Measurements from ENCODE around the gene PITX1. TPM values are rescaled to one million over a fixed set of nuclear protein-coding genes. Genes with fewer than 3 reads are reported as not detected.

The PITX1 gene
- total and polyA plus RNA-seq, 4 donors, result 0.02 TPM; not detected in 3

- H3K27ac ChIP-seq (ENCODE audit: low read depth in 1 of 2, low read length in 2 of 2), result no peak overlapping the region
- H3K4me3 ChIP-seq (ENCODE audit: low read depth in 1 of 3, low read length in 3 of 3), result no peak overlapping the region
- H3K9ac ChIP-seq (ENCODE audit: low read depth in 1 of 2, low read length in 2 of 2), result no peak overlapping the region
- H3K4me1 ChIP-seq (ENCODE audit: control insufficient read depth in 4 of 4, insufficient read depth in 4 of 4, low read length in 3 of 4), result peaks cover under 1 to 7% (median under 1%) of the 10 kb centered on the region in 4 donors
- H3K36me3 ChIP-seq (ENCODE audit: control insufficient read depth in 4 of 4, insufficient read depth in 3 of 4, low read depth in 1 of 4, low read length in 3 of 4), result no peaks in the 10 kb centered on the region
- TF ChIP-seq GABPA (IDR thresholded peaks at IDR 0.05 in 1 of 2, conservative IDR thresholded peaks at IDR 0.05 in 1 of 2), result no peak
- TF ChIP-seq, protein P1, sequence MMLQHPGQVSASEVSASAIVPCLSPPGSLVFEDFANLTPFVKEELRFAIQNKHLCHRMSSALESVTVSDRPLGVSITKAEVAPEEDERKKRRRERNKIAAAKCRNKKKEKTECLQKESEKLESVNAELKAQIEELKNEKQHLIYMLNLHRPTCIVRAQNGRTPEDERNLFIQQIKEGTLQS (IDR thresholded peaks at IDR 0.05), result no peak
- no peak for TF ChIP-seq HNF4G (IDR thresholded peaks at IDR 0.05)
- no peak for TF ChIP-seq TAF1 (conservative IDR thresholded peaks at IDR 0.05)
- no peak for TF ChIP-seq EGR1 (IDR thresholded peaks at IDR 0.05; ENCODE audit: low read depth in 2 of 2)
- no peak for TF ChIP-seq JUND (IDR thresholded peaks at IDR 0.05)
- TF ChIP-seq YY1 (IDR thresholded peaks at IDR 0.05), result no peak
- no peak for TF ChIP-seq HNF4A (conservative IDR thresholded peaks at IDR 0.05)
- no peak for TF ChIP-seq SP1 (IDR thresholded peaks at IDR 0.05)
- TF ChIP-seq ZBTB33 (IDR thresholded peaks at IDR 0.05), result no peak
- no peak for TF ChIP-seq RAD21 (IDR thresholded peaks at IDR 0.05)
- TF ChIP-seq MAX (IDR thresholded peaks at IDR 0.05), result no peak
- no peak for TF ChIP-seq RXRA (IDR thresholded peaks at IDR 0.05)
- no peak for TF ChIP-seq NR2F2 (IDR thresholded peaks at IDR 0.05)
- TF ChIP-seq FOXA1 (IDR thresholded peaks at IDR 0.05), result no peak
- TF ChIP-seq, protein P2, sequence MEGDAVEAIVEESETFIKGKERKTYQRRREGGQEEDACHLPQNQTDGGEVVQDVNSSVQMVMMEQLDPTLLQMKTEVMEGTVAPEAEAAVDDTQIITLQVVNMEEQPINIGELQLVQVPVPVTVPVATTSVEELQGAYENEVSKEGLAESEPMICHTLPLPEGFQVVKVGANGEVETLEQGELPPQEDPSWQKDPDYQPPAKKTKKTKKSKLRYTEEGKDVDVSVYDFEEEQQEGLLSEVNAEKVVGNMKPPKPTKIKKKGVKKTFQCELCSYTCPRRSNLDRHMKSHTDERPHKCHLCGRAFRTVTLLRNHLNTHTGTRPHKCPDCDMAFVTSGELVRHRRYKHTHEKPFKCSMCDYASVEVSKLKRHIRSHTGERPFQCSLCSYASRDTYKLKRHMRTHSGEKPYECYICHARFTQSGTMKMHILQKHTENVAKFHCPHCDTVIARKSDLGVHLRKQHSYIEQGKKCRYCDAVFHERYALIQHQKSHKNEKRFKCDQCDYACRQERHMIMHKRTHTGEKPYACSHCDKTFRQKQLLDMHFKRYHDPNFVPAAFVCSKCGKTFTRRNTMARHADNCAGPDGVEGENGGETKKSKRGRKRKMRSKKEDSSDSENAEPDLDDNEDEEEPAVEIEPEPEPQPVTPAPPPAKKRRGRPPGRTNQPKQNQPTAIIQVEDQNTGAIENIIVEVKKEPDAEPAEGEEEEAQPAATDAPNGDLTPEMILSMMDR (IDR thresholded peaks at IDR 0.05; ENCODE audit: low read depth, low read length, missing input control), result no peak
- TF ChIP-seq REST (IDR thresholded peaks at IDR 0.05), result no peak
- no peak for TF ChIP-seq FOXA2 (IDR thresholded peaks at IDR 0.05)
- DNase-seq (ENCODE audit: low spot score), result no peak
- peaks cover 0 to 15% (median 5%) of the 10 kb centered on the region in 4 donors for H3K9me3 ChIP-seq (ENCODE audit: control insufficient read depth in 4 of 4, low read length in 3 of 4)
- H3K27me3 ChIP-seq (ENCODE audit: control insufficient read depth in 4 of 4, insufficient read depth in 4 of 4, low read length in 3 of 4), result peaks cover 0 to 15% (median 10%) of the 10 kb centered on the region in 4 donors
- 93% methylated on average over 11 of the region's 11 CpGs for WGBS
Observed at GRCh38 chr5:135024956-135025729, 8.9 kb downstream of the PITX1 start.

Data from liver (tissue), 9 donors.